ENCODE results near the gene SLC43A2.

SLC43A2 gene

GRCh38 chr17:1634841-1635650 lies 6.4 kb upstream of the SLC43A2 start:
- no peak overlapping the region for H3K4me3 ChIP-seq (ENCODE audit: control insufficient read depth, low read depth, low read length)
- no peak for DNase-seq (ENCODE audit: low read depth)
- TF ChIP-seq, protein P1, sequence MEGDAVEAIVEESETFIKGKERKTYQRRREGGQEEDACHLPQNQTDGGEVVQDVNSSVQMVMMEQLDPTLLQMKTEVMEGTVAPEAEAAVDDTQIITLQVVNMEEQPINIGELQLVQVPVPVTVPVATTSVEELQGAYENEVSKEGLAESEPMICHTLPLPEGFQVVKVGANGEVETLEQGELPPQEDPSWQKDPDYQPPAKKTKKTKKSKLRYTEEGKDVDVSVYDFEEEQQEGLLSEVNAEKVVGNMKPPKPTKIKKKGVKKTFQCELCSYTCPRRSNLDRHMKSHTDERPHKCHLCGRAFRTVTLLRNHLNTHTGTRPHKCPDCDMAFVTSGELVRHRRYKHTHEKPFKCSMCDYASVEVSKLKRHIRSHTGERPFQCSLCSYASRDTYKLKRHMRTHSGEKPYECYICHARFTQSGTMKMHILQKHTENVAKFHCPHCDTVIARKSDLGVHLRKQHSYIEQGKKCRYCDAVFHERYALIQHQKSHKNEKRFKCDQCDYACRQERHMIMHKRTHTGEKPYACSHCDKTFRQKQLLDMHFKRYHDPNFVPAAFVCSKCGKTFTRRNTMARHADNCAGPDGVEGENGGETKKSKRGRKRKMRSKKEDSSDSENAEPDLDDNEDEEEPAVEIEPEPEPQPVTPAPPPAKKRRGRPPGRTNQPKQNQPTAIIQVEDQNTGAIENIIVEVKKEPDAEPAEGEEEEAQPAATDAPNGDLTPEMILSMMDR (conservative IDR thresholded peaks at IDR 0.05; ENCODE audit: control insufficient read depth, insufficient read depth, low read depth, low read length), result no peak

GRCh38 chr17:1630662-1631061 lies 2.0 kb upstream of the SLC43A2 start:
- no peak overlapping the region for H3K4me3 ChIP-seq (ENCODE audit: control insufficient read depth, low read depth, low read length)
- DNase-seq (ENCODE audit: low read depth), result no peak
- TF ChIP-seq, protein P1 (conservative IDR thresholded peaks at IDR 0.05; ENCODE audit: control insufficient read depth, insufficient read depth, low read depth, low read length), result no peak

DNA sequence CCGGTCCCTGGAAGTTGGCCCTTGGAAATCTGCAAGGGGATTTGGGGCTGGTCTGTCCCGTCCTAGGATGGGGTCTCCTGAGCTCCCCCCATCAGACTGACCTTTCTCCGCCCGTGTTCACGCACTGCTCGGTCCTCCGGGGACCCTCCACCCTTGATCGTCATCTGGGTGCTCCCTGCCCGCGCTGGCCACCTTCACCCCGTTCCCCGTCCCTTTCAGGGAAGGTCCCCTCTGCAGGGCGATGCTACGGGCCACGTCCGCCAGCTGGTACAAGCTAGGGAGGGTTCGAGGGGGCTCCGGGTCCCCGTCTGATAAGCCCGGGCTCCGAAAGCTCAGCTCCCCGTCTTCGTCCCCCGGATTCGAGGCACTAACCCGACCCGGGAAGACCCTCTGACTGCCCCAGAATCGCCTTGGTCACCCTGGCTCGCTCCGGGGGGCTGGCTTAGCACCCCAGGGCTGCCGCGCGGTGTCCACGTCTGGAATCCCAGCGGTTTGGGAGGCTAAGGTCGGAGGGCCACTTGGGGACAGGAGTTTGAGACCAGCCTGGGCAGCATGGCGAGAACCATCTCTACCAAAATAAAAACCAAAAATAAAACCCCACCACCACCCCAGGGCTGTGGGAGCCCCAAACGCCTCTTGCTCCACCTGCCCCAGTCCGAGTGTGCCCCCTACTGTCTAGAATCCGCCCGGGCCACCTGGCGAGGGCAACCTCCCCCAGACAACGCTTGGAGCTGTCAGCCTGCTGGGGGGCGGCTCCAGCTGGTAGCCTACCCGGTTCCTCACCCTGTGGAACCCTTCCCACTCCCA lies 1.1 kb upstream of the SLC43A2 start:
- H3K4me3 ChIP-seq (ENCODE audit: control insufficient read depth, low read depth, low read length), result peak overlapping the region; percentile 52
- peak; percentile 31 for DNase-seq (ENCODE audit: low read depth)
- TF ChIP-seq, protein P1 (conservative IDR thresholded peaks at IDR 0.05; ENCODE audit: control insufficient read depth, insufficient read depth, low read depth, low read length), result peak; percentile 54

- TF ChIP-seq, protein P1 (conservative IDR thresholded peaks at IDR 0.05; ENCODE audit: control insufficient read depth, insufficient read depth, low read depth, low read length), result no peak
- H3K4me3 ChIP-seq (ENCODE audit: control insufficient read depth, low read depth, low read length), result peak overlapping the region; percentile 52
- peak; percentile 77 for DNase-seq (ENCODE audit: low read depth)
These were observed 346 bp upstream of the SLC43A2 start for GRCh38 chr17:1628856-1629503.

DNA sequence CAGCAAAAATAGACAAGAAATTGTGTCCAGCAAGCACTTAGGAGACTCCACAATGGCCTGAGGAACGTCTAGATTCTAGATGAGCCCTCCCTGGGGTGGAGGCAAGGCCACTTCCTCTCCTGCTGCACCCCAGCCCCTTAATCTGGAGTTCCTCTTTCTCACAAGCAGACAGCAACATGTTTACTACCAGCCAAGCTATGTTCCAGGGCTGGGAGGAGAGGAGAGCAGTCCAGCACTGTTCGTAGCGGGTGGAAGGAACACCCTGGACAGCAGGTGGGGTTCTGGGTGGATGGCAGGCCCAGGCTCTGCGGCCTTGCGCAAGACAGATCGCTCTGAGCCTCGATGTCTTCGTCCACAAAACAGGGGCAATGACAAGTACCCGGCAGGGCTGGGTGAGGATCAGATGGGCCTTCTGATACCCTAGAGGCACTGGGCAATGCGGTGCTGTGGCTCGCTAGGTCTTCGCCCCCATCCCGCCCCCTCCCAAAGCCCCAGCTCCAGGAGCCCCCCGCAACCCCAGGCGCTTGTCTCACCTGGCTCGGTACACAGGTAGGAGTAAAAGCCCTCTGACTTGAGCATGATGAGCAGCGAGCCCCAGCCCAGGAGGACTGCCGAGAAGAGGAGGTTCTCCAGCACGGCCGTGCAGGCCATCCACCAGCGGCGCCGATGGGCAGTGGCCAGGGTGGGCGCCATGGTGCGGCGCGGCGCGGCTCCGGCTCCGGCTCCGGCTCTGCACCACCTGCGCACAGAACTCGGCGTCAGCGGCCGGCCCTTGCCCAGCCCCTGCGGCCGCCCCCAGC lies 1.3 kb downstream of the SLC43A2 start:
- TF ChIP-seq, protein P1 (conservative IDR thresholded peaks at IDR 0.05; ENCODE audit: control insufficient read depth, insufficient read depth, low read depth, low read length), result no peak
- no peak overlapping the region for H3K4me3 ChIP-seq (ENCODE audit: control insufficient read depth, low read depth, low read length)
- DNase-seq (ENCODE audit: low read depth), result no peak

- TF ChIP-seq, protein P1 (conservative IDR thresholded peaks at IDR 0.05; ENCODE audit: control insufficient read depth, insufficient read depth, low read depth, low read length), result no peak
- H3K4me3 ChIP-seq (ENCODE audit: control insufficient read depth, low read depth, low read length), result no peak overlapping the region
These were observed 2.3 kb downstream of the SLC43A2 start for GRCh38 chr17:1626333-1626732.

More at GRCh38 chr17:1626333-1626732, 2.3 kb downstream of the SLC43A2 start:
- DNase-seq (ENCODE audit: low read depth), result peak; percentile 16

Data from fibroblast of mammary gland (primary cell).